ENCODE results near the gene MUC4. TPM values are rescaled to one million over a fixed set of nuclear protein-coding genes. Genes with fewer than 3 reads are reported as not detected.

The MUC4 gene
- total and polyA plus RNA-seq, 2 of the 4 experiments (the other 2 are of a cell fraction) = not detected

- dilution Hi-C loops (cut with HindIII; ENCODE audit: low sequenced_read_pairs, unreplicated experiment) (no loop called here), in situ Hi-C loops (cut with MboI; ENCODE audit: low sequenced_read_pairs) (no loop called here), intact Hi-C loops (cut with micrococcal nuclease) (no loop called here)
- Histone ChIP-seq H3K4ac (ENCODE audit: low read depth, low read length) (no peak overlapping the region), H3K56ac (ENCODE audit: extremely low read depth, insufficient read depth, low read length) (no peak overlapping the region), H3K9me1 (ENCODE audit: insufficient read depth, low read length) (no peaks in the 10 kb centered on the region), H3K9me3 (ENCODE audit: control insufficient read depth, insufficient read depth, low read length) (peaks cover 3% of the 10 kb centered on the region; the same call in 1 of the 2 replicates), H3K9ac (ENCODE audit: low read depth, low read length) (no peak overlapping the region), H3K27ac (ENCODE audit: insufficient read depth, low read length) (no peak overlapping the region), H3K79me1 (ENCODE audit: low read depth in 1 of 2, low read length in 2 of 2) (no peaks in the 10 kb centered on the region), H2BK20ac (ENCODE audit: low read depth, low read length) (no peak overlapping the region), H2BK120ac (ENCODE audit: low read depth, low read length) (no peak overlapping the region), H2AK9ac (replicated peaks; ENCODE audit: low read depth, low read length, poor library complexity) (no peak overlapping the region), H4K8ac (ENCODE audit: low read depth in 2 of 2, low read length in 2 of 2) (no peak overlapping the region), H2BK5ac (ENCODE audit: low read depth, low read length, poor library complexity, severe bottlenecking) (peak overlapping the region; percentile 50), H3K4me3 (ENCODE audit: insufficient read depth, low read depth, low read length) (no peak overlapping the region), H3K4me2 (ENCODE audit: low read depth, low read length) (no peak overlapping the region), H4K20me1 (ENCODE audit: insufficient read depth, low read length) (no peaks in the 10 kb centered on the region), H3K36me3 (ENCODE audit: control insufficient read depth, insufficient read depth, low read length) (no peaks in the 10 kb centered on the region), H3K18ac (ENCODE audit: low read depth, low read length) (no peak overlapping the region), H3K27me3 (ENCODE audit: control insufficient read depth, insufficient read depth, low read length) (peaks cover 23% of the 10 kb centered on the region), H2AFZ (replicated peaks; ENCODE audit: low read length, poor library complexity) (no peak overlapping the region), H3K23ac (ENCODE audit: low read depth, low read length) (no peak overlapping the region), H3K4me1 (ENCODE audit: control insufficient read depth, insufficient read depth, low read length) (no peaks in the 10 kb centered on the region), H4K5ac (ENCODE audit: low read depth, low read length) (no peak overlapping the region), H4K91ac (ENCODE audit: insufficient read depth, low read depth, low read length) (no peak overlapping the region), H2BK15ac (ENCODE audit: low read depth, low read length) (no peak overlapping the region), H2AK5ac (ENCODE audit: low read depth, low read length) (no peak overlapping the region), H3K14ac (replicated peaks; ENCODE audit: low read depth, low read length) (no peak overlapping the region)
- WGBS, 2 experiments (ENCODE audit: extremely low coverage in 2 of 2, insufficient read length in 1 of 2) = no CpG with 5 or more reads among the region's 10 CpGs
- DNase-seq = no peak
- no TSS peak for BruUV-seq (replicated peaks)
- ChIA-PET POLR2A (ENCODE audit: unreplicated experiment) (no interaction called here), CTCF (no interaction called here)
- TF ChIP-seq SMC3 (IDR thresholded peaks at IDR 0.05; ENCODE audit: low read depth, low read length) (no peak), FOS (IDR thresholded peaks at IDR 0.05; ENCODE audit: low read depth, low read length) (no peak), POLR2A (IDR thresholded peaks at IDR 0.05; ENCODE audit: low read depth, low read length) (no peak), RFX5 (IDR thresholded peaks at IDR 0.05; ENCODE audit: low read depth, low read length) (no peak), MXI1 (IDR thresholded peaks at IDR 0.05; ENCODE audit: borderline replicate concordance, low read depth, low read length) (no peak), USF2 (IDR thresholded peaks at IDR 0.05; ENCODE audit: low read depth, low read length) (no peak)
- no peak for ATAC-seq (ENCODE audit: low read depth)
Observed at GRCh38 chr3:195767792-195768191, 43.9 kb downstream of the MUC4 start.

Data from IMR-90 (cell line).